ENCODE data around the gene FAM72D.
"Not testable (repeated sequence)": the region's sequence is repeated elsewhere in the genome, so short reads cannot be mapped to it uniquely, and the experiment has no call there.

GRCh38 chr1:145112703-145113102, 16.9 kb downstream of the FAM72D start:
- TF ChIP-seq POLR2A, CTCF (IDR thresholded peaks at IDR 0.05): not testable (repeated sequence)
